H1 (cell line): ENCODE results near the gene CCDC107. TPM values are rescaled to one million over a fixed set of nuclear protein-coding genes. Genes with fewer than 3 reads are reported as not detected.

ENCODE experiments used
- CTCF ChIA-PET: fragments of 300-600 bp; sonication (Branson Sonifier 250); formaldehyde crosslinking; loops from one replicate; lab custom pipeline; 2021; ENCODE audit not compliant: partially characterized antibody; lab: Charles Lee
- POLR2A ChIA-PET: fragments of 300-600 bp; sonication (Branson Sonifier 250); formaldehyde crosslinking; loops from one replicate; lab custom pipeline; 2021; ENCODE audit warnings: inconsistent platforms; ENCODE audit not compliant: partially characterized antibody; lab: Charles Lee
- DNase-seq, 2 experiments: peaks; one replicate each; pipeline versions ENCODE4 v3.0.0 to v3.0.0-alpha.2; 2010 to 2022; ENCODE audit warnings: low spot score in 2 of 2, low read depth in 1 of 2, mixed read lengths in 1 of 2
- FAIRE-seq: peaks from 2 replicates; lab custom pipeline; 2011; peaks lifted over from hg19 to GRCh38; lab: Jason Lieb, UNC
- H2AFZ ChIP-seq: 2 replicates; pipeline ENCODE4 v1.8.1; 2012; ENCODE audit warnings: low read length, inconsistent platforms
- H2AK5ac ChIP-seq: 2 replicates; pipeline ENCODE4 v1.6.1; 2013; ENCODE audit warnings: low read depth, low read length
- H2BK120ac ChIP-seq: replicated peaks from 2 replicates; pipeline ENCODE3; 2013; ENCODE audit warnings: low read depth, low read length, inconsistent platforms
- H2BK12ac ChIP-seq: 2 replicates; pipeline ENCODE4 v1.6.1; 2013; ENCODE audit warnings: low read depth, low read length
- H2BK15ac ChIP-seq: 2 replicates; pipeline ENCODE4 v1.6.1; 2013; ENCODE audit warnings: low read length
- H2BK20ac ChIP-seq: 2 replicates; pipeline ENCODE4 v1.6.1; 2013; ENCODE audit warnings: low read length
- H2BK5ac ChIP-seq: 2 replicates; pipeline ENCODE4 v1.6.1; 2013; ENCODE audit warnings: low read depth, low read length
- H3K14ac ChIP-seq: 2 replicates; pipeline ENCODE4 v1.6.1; 2013; ENCODE audit warnings: inconsistent platforms; ENCODE audit not compliant: insufficient read length
- H3K18ac ChIP-seq: 2 replicates; pipeline ENCODE4 v1.6.1; 2013; ENCODE audit warnings: low read length; ENCODE audit errors: extremely low read depth
- H3K23ac ChIP-seq: 2 replicates; pipeline ENCODE4 v1.6.1; 2013; ENCODE audit warnings: inconsistent platforms; ENCODE audit not compliant: insufficient read length
- H3K23me2 ChIP-seq: 2 replicates; pipeline ENCODE4 v1.6.1; 2013; ENCODE audit warnings: low read depth, low read length
- H3K27ac ChIP-seq: 2 replicates; pipeline ENCODE4 v1.6.1; 2011; ENCODE audit warnings: low read depth, low read length, inconsistent platforms
- H3K27me3 ChIP-seq, 4 experiments: replicated peaks in 1 of 4; 1 replicate in 1 of 4; 2 replicates in 3 of 4; pipeline versions ENCODE4 v1.6.1 to v1.8.1; 2011 to 2013; ENCODE audit warnings: low read length in 3 of 4, mild to moderate bottlenecking in 3 of 4, inconsistent platforms in 2 of 4, mixed read lengths in 2 of 4, moderate library complexity in 1 of 4; ENCODE audit not compliant: control insufficient read depth in 3 of 4, insufficient read depth in 3 of 4; ENCODE audit errors: extremely low read depth in 1 of 4
- H3K36me3 ChIP-seq, 4 experiments: 2 replicates each; pipeline versions ENCODE4 v1.6.1 to v1.8.1; 2011 to 2013; ENCODE audit warnings: mild to moderate bottlenecking in 4 of 4, low read length in 3 of 4, moderate library complexity in 2 of 4, control low read depth in 1 of 4, inconsistent platforms in 1 of 4; ENCODE audit not compliant: insufficient read depth in 4 of 4, control insufficient read depth in 2 of 4
- H3K4ac ChIP-seq: replicated peaks from 2 replicates; pipeline ENCODE3; 2013; ENCODE audit warnings: low read length, low read depth, mixed read lengths, inconsistent platforms; ENCODE audit not compliant: insufficient read length
- H3K4me1 ChIP-seq, 4 experiments: replicated peaks in 1 of 4; 1 replicate in 1 of 4; 2 replicates in 3 of 4; pipeline versions ENCODE4 v1.6.1 to v1.8.1; 2011 to 2013; ENCODE audit warnings: low read length in 3 of 4, inconsistent platforms in 2 of 4, mixed read lengths in 1 of 4; ENCODE audit not compliant: insufficient read depth in 4 of 4, control insufficient read depth in 3 of 4
- H3K4me2 ChIP-seq, 2 experiments: 2 replicates each; pipeline versions ENCODE4 v1.6.1 to v1.8.1; 2011 to 2013; ENCODE audit warnings: low read depth in 2 of 2, low read length in 2 of 2, control low read depth in 1 of 2, inconsistent platforms in 1 of 2, mild to moderate bottlenecking in 1 of 2; ENCODE audit not compliant: insufficient read depth in 1 of 2
- H3K4me3 ChIP-seq, 4 experiments: fragments of 200-600, 300-600 bp in 1 of 4; sonication (generic), shearing (Covaris generic), sonication (Bioruptor Twin) in 1 of 4; 2 replicates each; pipeline versions ENCODE4 v1.5.1 to v1.8.1; 2011 to 2016; ENCODE audit warnings: low read length in 4 of 4, low read depth in 3 of 4, control low read depth in 2 of 4, inconsistent platforms in 2 of 4, mild to moderate bottlenecking in 2 of 4, mixed read lengths in 1 of 4, moderate library complexity in 1 of 4; ENCODE audit not compliant: insufficient read depth in 2 of 4; ENCODE audit errors: extremely low read depth in 1 of 4
- H3K56ac ChIP-seq: replicated peaks from 2 replicates; pipeline ENCODE3; 2013; ENCODE audit warnings: low read depth, mild to moderate bottlenecking, mixed read lengths, low read length, inconsistent platforms; ENCODE audit not compliant: insufficient read length
- H3K79me1 ChIP-seq: 2 replicates; pipeline ENCODE4 v1.6.1; 2013; ENCODE audit warnings: low read depth, low read length, control low read depth
- H3K79me2 ChIP-seq, 2 experiments: 2 replicates each; pipeline versions ENCODE4 v1.6.1 to v1.8.1; 2012 to 2013; ENCODE audit warnings: low read length in 2 of 2, mild to moderate bottlenecking in 2 of 2, inconsistent platforms in 1 of 2; ENCODE audit not compliant: insufficient read depth in 2 of 2, control insufficient read depth in 1 of 2
- H3K9ac ChIP-seq, 4 experiments: replicated peaks in 1 of 4; 1 replicate in 1 of 4; 2 replicates in 3 of 4; pipeline versions ENCODE4 v1.6.1 to v1.8.1; 2011 to 2013; ENCODE audit warnings: low read depth in 3 of 4, low read length in 3 of 4, control low read depth in 2 of 4, mild to moderate bottlenecking in 2 of 4, moderate library complexity in 2 of 4, inconsistent platforms in 1 of 4; ENCODE audit errors: extremely low read depth in 1 of 4
- H3K9me3 ChIP-seq, 2 experiments: 2 replicates each; pipeline versions ENCODE4 v1.6.1 to v1.8.1; 2012 to 2013; ENCODE audit warnings: mild to moderate bottlenecking in 2 of 2, moderate library complexity in 2 of 2, control low read depth in 1 of 2, inconsistent platforms in 1 of 2, low read depth in 1 of 2, low read length in 1 of 2, mixed read lengths in 1 of 2; ENCODE audit not compliant: insufficient read depth in 2 of 2
- H4K20me1 ChIP-seq, 2 experiments: replicated peaks in 1 of 2; 2 replicates each; pipeline versions ENCODE3 to v1.8.1; 2011 to 2013; ENCODE audit warnings: inconsistent platforms in 2 of 2, low read length in 2 of 2, mild to moderate bottlenecking in 1 of 2; ENCODE audit not compliant: insufficient read depth in 2 of 2, control insufficient read depth in 1 of 2
- H4K5ac ChIP-seq: 2 replicates; pipeline ENCODE4 v1.6.1; 2013; ENCODE audit warnings: low read length, low read depth, mixed read lengths, inconsistent platforms; ENCODE audit not compliant: insufficient read length
- H4K8ac ChIP-seq: 2 replicates; pipeline ENCODE4 v1.8.0; 2013; ENCODE audit warnings: mild to moderate bottlenecking, moderate library complexity, low read length, inconsistent platforms; ENCODE audit not compliant: insufficient read depth; ENCODE audit errors: extremely low read depth
- H4K91ac ChIP-seq: replicated peaks from 2 replicates; pipeline ENCODE3; 2013; ENCODE audit warnings: low read length, mixed read lengths, inconsistent platforms; ENCODE audit not compliant: insufficient read length
- CEBPB ChIP-seq: IDR thresholded peaks from 2 replicates; pipeline ENCODE4 v1.6.1; 2012; ENCODE audit warnings: low read depth, low read length
- POLR2AphosphoS5 ChIP-seq: IDR thresholded peaks from 2 replicates; pipeline ENCODE4 v1.6.1; 2011; ENCODE audit warnings: low read depth, low read length
- SUZ12 ChIP-seq: fragments of 200-600 bp; sonication (generic); IDR thresholded peaks from 2 replicates; pipeline ENCODE4 v1.6.1; 2012; ENCODE audit warnings: mild to moderate bottlenecking, inconsistent platforms, low read length, moderate library complexity, mixed read lengths
- WGBS, 2 experiments: shearing (Covaris generic) in 1 of 2; methylation state at CpG; one replicate each; pipeline versions ENCODE4 v1.1.6 to v1.1.7; 2013 to 2015; ENCODE audit warnings: low lambda C conversion rate in 2 of 2, mixed read lengths in 2 of 2, inconsistent platforms in 1 of 2, low coverage in 1 of 2, missing lambda C conversion rate in 1 of 2; ENCODE audit not compliant: insufficient replicate concordance in 2 of 2, insufficient coverage in 1 of 2, insufficient read length in 1 of 2; ENCODE audit errors: extremely low coverage in 1 of 2, missing lambda C conversion rate in 1 of 2; 5-methylcytosine and 5-hydroxymethylcytosine counted together
- polyA plus RNA-seq, 7 experiments: library from polyadenylated mRNA; depleted of rRNA in 3 of 7; stranded (reverse) in 5 of 7; unstranded in 2 of 7; fragments of >200 nt in 5 of 7; fragments of 200-250 nt in 2 of 7; gene quantifications; 1 replicate in 5 of 7; 2 replicates in 1 of 7; 4 replicates in 1 of 7; pipeline versions ENCODE4 v1.2.1 to v1.2.3, GENCODE V29; 2011 to 2013; ENCODE audit warnings: missing spikeins in 2 of 7, mixed read lengths in 2 of 7
- total RNA-seq: library from RNA; stranded (reverse); fragmentation: NEBNext Ultra II Directional; extraction: Animal tissue kit (Norgen Biotek cat#: 25700); gene quantifications from 2 replicates; pipeline ENCODE4 v1.2.1, GENCODE V29; 2021

Gene CCDC107
- total and polyA plus RNA-seq, 2 of the 8 experiments (the other 6 are each of a cell fraction or from before 2014, with no cell fraction given), result 8.2 to 9.0 TPM

GRCh38 chr9:35695943-35696401 is 37.9 kb downstream of the CCDC107 start:
- no peak overlapping the region for H2AK5ac ChIP-seq
- WGBS, 2 experiments, result 88% methylated on average over 3 of the region's 3 CpGs; no CpG with 5 or more reads in 1 of the 2 experiments
- no peak for TF ChIP-seq CEBPB
- no peak for TF ChIP-seq SUZ12
- no peak for TF ChIP-seq POLR2AphosphoS5
- H3K9ac ChIP-seq, result no peak overlapping the region
- H3K18ac ChIP-seq, result no peak overlapping the region
- no peak overlapping the region for H3K4ac ChIP-seq
- H3K79me2 ChIP-seq, result no peaks in the 10 kb centered on the region
- no peak overlapping the region for H3K27ac ChIP-seq
- FAIRE-seq, result no peak
- H4K8ac ChIP-seq, result no peak overlapping the region
- H3K4me2 ChIP-seq, result no peak overlapping the region
- H2BK15ac ChIP-seq, result no peak overlapping the region
- H2BK20ac ChIP-seq, result no peak overlapping the region; the same call in 1 of the 2 replicates
- H3K79me1 ChIP-seq, result no peaks in the 10 kb centered on the region
- peaks cover 21 to 33% (median 30%) of the 10 kb centered on the region in 4 experiments for H3K36me3 ChIP-seq
- H3K56ac ChIP-seq, result no peak overlapping the region
- peaks cover 4% of the 10 kb centered on the region for H3K23me2 ChIP-seq
- no peak overlapping the region for H4K5ac ChIP-seq
- H4K20me1 ChIP-seq, result peaks cover 3 to 7% of the 10 kb centered on the region in 2 experiments
- H3K14ac ChIP-seq, result no peak overlapping the region
- no peaks in the 10 kb centered on the region for H3K27me3 ChIP-seq
- H4K91ac ChIP-seq, result no peak overlapping the region
- no peak overlapping the region for H3K4me3 ChIP-seq
- CTCF ChIA-PET, result interaction anchor here (0.6 to 14.1 kb wide), 30 partner anchors 8 to 211 kb away, joined by 3 to 347 read pairs (median 12); partner anchors contain the start of genes ARHGEF39, CA9, CCDC107 and CREB3
- no peak overlapping the region for H2AFZ ChIP-seq
- H3K9me3 ChIP-seq, result no peaks in the 10 kb centered on the region
- no peak overlapping the region for H2BK120ac ChIP-seq
- H2BK12ac ChIP-seq, result no peak overlapping the region
- DNase-seq, result no peak
- no peaks in the 10 kb centered on the region; a peak in 1 of 7 replicates for H3K4me1 ChIP-seq
- no peak overlapping the region for H3K23ac ChIP-seq
- POLR2A ChIA-PET, result interaction anchor here (0.5 to 14.9 kb wide), 19 partner anchors 8 to 1314 kb away, joined by 3 to 158 read pairs (median 4); partner anchors contain the start of genes CA9, CCDC107, CREB3 and MSMP
- no peak overlapping the region for H2BK5ac ChIP-seq
